Psoas muscle (tissue), 8 donors: Measurements from ENCODE around the gene CD109. TPM values are rescaled to one million over a fixed set of nuclear protein-coding genes. Genes with fewer than 3 reads are reported as not detected.
A peak's percentile ranks its signal among the peaks of the same experiment; 100 is the strongest.
"Not testable (repeated sequence)": the region's sequence is repeated elsewhere in the genome, so short reads cannot be mapped to it uniquely, and the experiment has no call there.

Source experiments
- ATAC-seq, 4 donors: fragments of 200-7000 bp; cut with Tn5 transposase; one replicate each; pipeline ENCODE4 v1.9.1; 2020; ENCODE audit warnings: moderate library complexity in 3 of 4, mild to moderate bottlenecking in 2 of 4
- DNase-seq, 2 donors: peaks; one replicate each; pipeline ENCODE4 v3.0.0-alpha.2; 2020
- H3K27ac ChIP-seq: fragments of 200-600 bp; one replicate; pipeline ENCODE4 v1.8.0; 2022
- H3K27me3 ChIP-seq, 3 donors: fragments of 200-600 bp in 1 of 3; one replicate each; pipeline versions ENCODE4 v1.6.1 to v1.8.0; 2013 to 2022; ENCODE audit warnings: low read length in 2 of 3, mild to moderate bottlenecking in 2 of 3, moderate library complexity in 1 of 3; ENCODE audit not compliant: insufficient read depth in 3 of 3
- H3K36me3 ChIP-seq, 2 donors: fragments of 200-600 bp in 1 of 2; one replicate each; pipeline versions ENCODE4 v1.6.1 to v1.8.0; 2013 to 2022; ENCODE audit warnings: low read depth in 1 of 2, mild to moderate bottlenecking in 1 of 2, moderate library complexity in 1 of 2; ENCODE audit not compliant: insufficient read depth in 1 of 2
- H3K4me1 ChIP-seq: fragments of 200-600 bp; one replicate; pipeline ENCODE4 v1.8.0; 2022
- H3K4me3 ChIP-seq: fragments of 200-600 bp; one replicate; pipeline ENCODE4 v1.8.0; 2022; ENCODE audit warnings: mild to moderate bottlenecking
- H3K9me3 ChIP-seq: fragments of 200-600 bp; one replicate; pipeline ENCODE4 v1.8.0; 2022
- CTCF ChIP-seq: fragments of 200-600 bp; IDR thresholded peaks from one replicate; pipeline ENCODE4 v1.8.0; 2022; ENCODE audit warnings: antibody characterized with exemption
- WGBS, 3 donors: extraction: QIAGEN DNeasy Blood & Tissue Kit; methylation state at CpG; one replicate each; pipeline versions ENCODE4 v1.1.6 to v1.1.7; 2013; 5-methylcytosine and 5-hydroxymethylcytosine counted together
- intact Hi-C, 2 donors: fragments of 100-400 bp; cut with DNase I; formaldehyde crosslinking; loops; one replicate each; pipeline versions ENCODE4 v1.11.0 to v1.14.2; 2022
- polyA plus RNA-seq, 3 donors: library from polyadenylated mRNA; stranded (reverse); fragments of 200-250 nt; gene quantifications; one replicate each; pipeline ENCODE4 v1.2.3, GENCODE V29; 2013
- total RNA-seq, 4 donors: library from RNA; stranded (reverse); fragmentation: NEBNext Ultra II Directional in 2 of 4; extraction: Animal tissue kit (Norgen Biotek cat#: 25700) in 2 of 4; gene quantifications; one replicate each; pipeline versions ENCODE4 v1.2.1 to v1.2.4, GENCODE V29; 2021 to 2023
- donor health status: healthy with polysubstance abuse.
- donor health status: DM: no; HTN: no; CAD: no; lungs with moderate emphysema.
- donor health status: Bipolar disorder and iron deficiency.
- donor health status: healthy.
- donor health status: DM: yes; HTN: yes; CAD: no.
- donor health status: DM: no; HTN: no; CAD: no.
- donor health status: DM: no; HTN: no; CAD: no.
- donor health status: DM: yes; HTN: yes; CAD: no.

Gene CD109
- total and polyA plus RNA-seq, 7 donors: 0.31 to 3.9 (median 1.8) TPM

- Histone ChIP-seq H3K9me3 (no peaks in the 10 kb centered on the region), H3K36me3 (no peaks in the 10 kb centered on the region), H3K4me3 (no peak overlapping the region), H3K27ac (no peak overlapping the region), H3K4me1 (no peaks in the 10 kb centered on the region), H3K27me3 (no peaks in the 10 kb centered on the region)
- DNase-seq (no peak), ATAC-seq (no peak)
- TF ChIP-seq CTCF: no peak
- intact Hi-C loops: loop anchor here (10.0 kb wide), 2 partner anchors 1533 to 1543 kb away; partner anchors contain the start of gene COL12A1 (in 1 of the 2)
- WGBS, 3 donors: 80 to 84% (median 81%) methylated on average over 8 of the region's 8 CpGs
Observed at GRCh38 chr6:73671911-73672685, 23.9 kb upstream of the CD109 start.

GRCh38 chr6:73675466-73676098, 20.4 kb upstream of the CD109 start:
- no peaks in the 10 kb centered on the region for H3K9me3 ChIP-seq
- no peak overlapping the region for H3K4me3 ChIP-seq
- DNase-seq (peak; percentile 57 to 71), ATAC-seq (peak; percentile 67 to 86 (median 80))
- no peaks in the 10 kb centered on the region for H3K4me1 ChIP-seq
- peak; percentile 92 for TF ChIP-seq CTCF
- 45 to 46% (median 46%) methylated on average over 4 of the region's 4 CpGs for WGBS, 3 donors
- H3K27me3 ChIP-seq: no peaks in the 10 kb centered on the region
- no peaks in the 10 kb centered on the region for H3K36me3 ChIP-seq
- intact Hi-C loops: loop anchor here (1.0 to 10.0 kb wide), 4 partner anchors 57 to 1539 kb away; partner anchors contain the start of gene COL12A1 (in 1 of the 2)
- H3K27ac ChIP-seq: no peak overlapping the region

GRCh38 chr6:73679009-73679408, 17.0 kb upstream of the CD109 start:
- no peak for ATAC-seq

GRCh38 chr6:73679846-73680245, 16.2 kb upstream of the CD109 start:
- H3K9me3 ChIP-seq, H3K4me1 ChIP-seq, DNase-seq, H3K27ac ChIP-seq, H3K36me3 ChIP-seq, H3K27me3 ChIP-seq, ATAC-seq, H3K4me3 ChIP-seq: not testable (repeated sequence)
- 83 to 87% (median 86%) methylated on average over 5 of the region's 5 CpGs for WGBS, 3 donors
- intact Hi-C loops: loop anchor here (5.0 to 10.0 kb wide), 3 partner anchors 52 to 1535 kb away; partner anchors contain the start of gene COL12A1 (in 1 of the 2)

More at GRCh38 chr6:73679009-73679408, 17.0 kb upstream of the CD109 start:
- no peaks in the 10 kb centered on the region for H3K9me3 ChIP-seq
- no peak for TF ChIP-seq CTCF
- H3K4me1 ChIP-seq: no peaks in the 10 kb centered on the region
- H3K27me3 ChIP-seq: no peaks in the 10 kb centered on the region
- no peak for DNase-seq
- intact Hi-C loops: loop anchor here (5.0 to 10.0 kb wide), 3 partner anchors 53 to 1536 kb away; partner anchors contain the start of gene COL12A1 (in 1 of the 2)
- no peaks in the 10 kb centered on the region for H3K36me3 ChIP-seq
- 35 to 44% (median 43%) methylated on average over 3 of the region's 3 CpGs for WGBS, 3 donors
- no peak overlapping the region for H3K4me3 ChIP-seq
- no peak overlapping the region for H3K27ac ChIP-seq

GRCh38 chr6:73680289-73680918, 15.6 kb upstream of the CD109 start:
- Histone ChIP-seq H3K27ac (no peak overlapping the region), H3K36me3 (no peaks in the 10 kb centered on the region), H3K9me3 (no peaks in the 10 kb centered on the region), H3K4me1 (no peaks in the 10 kb centered on the region), H3K4me3 (no peak overlapping the region), H3K27me3 (no peaks in the 10 kb centered on the region)
- DNase-seq (no peak), ATAC-seq (no peak)
- WGBS, 3 donors: 51 to 64% (median 58%) methylated on average over 5 of the region's 5 CpGs
- intact Hi-C loops: no loop called here
- TF ChIP-seq CTCF: no peak

- DNase-seq, H3K36me3 ChIP-seq, ATAC-seq, H3K27me3 ChIP-seq, H3K4me1 ChIP-seq, intact Hi-C loops, H3K4me3 ChIP-seq, H3K27ac ChIP-seq, H3K9me3 ChIP-seq: not testable (repeated sequence)
- WGBS, 3 donors: 78 to 94% (median 83%) methylated on average over 2 of the region's 2 CpGs
Observed at GRCh38 chr6:73683574-73683973, 12.4 kb upstream of the CD109 start.
